Measurements from ENCODE around the gene PARP11.
"Not testable (repeated sequence)": the region's sequence is repeated elsewhere in the genome, so short reads cannot be mapped to it uniquely, and the experiment has no call there.

The PARP11 gene

DNA sequence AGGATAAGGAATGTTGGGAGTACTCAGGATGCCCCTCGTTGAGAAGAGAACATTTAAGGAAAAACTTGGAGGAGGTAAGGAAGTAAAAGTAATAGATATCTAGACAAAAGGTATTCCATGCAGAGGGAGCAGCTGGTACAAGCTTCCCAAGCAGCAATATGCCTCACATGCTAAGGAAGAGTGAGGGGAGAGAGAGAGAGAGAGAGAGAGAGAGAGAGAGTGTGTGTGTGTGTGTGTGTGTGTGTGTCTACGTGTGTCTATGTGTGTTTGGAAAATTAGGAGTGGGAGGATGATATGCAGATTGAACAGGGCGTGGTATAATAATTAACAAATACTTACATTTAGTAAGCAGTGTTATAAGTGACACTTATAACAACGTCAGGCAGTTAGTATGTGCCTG is 9.2 kb upstream of the PARP11 start:
- no peak for DNase-seq

DNA sequence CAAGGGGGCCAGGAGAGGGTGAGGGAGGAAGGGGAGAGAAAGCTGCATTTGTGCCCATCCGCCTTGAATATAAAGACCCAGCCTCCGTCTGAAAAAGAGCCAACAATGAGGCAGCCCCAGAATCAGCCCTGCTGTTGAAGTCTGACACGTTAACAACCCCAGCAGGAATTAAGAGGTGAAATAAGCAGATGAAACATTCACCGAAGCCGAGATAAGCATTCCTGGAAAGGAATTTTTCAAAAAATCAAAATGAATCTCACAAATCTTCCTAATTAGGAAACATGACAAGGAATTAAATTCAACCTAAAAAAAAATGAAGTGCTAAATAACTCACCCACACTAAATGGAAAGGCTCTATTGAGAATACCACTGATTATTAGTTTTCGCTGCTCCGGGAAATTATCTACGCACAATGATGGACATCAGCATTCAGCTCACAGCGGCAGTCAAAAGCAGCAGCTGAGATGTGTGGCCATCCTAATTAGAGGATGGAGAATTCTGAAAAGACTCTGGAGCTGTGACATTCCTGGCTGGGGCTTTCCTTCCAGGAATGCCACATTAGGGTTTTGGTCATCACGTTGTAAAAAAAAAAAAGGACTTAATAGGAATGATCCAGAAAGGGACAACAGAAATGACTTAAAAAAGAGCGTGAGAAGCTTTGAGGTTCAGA is 8.2 kb upstream of the PARP11 start:
- no peak for DNase-seq

DNA sequence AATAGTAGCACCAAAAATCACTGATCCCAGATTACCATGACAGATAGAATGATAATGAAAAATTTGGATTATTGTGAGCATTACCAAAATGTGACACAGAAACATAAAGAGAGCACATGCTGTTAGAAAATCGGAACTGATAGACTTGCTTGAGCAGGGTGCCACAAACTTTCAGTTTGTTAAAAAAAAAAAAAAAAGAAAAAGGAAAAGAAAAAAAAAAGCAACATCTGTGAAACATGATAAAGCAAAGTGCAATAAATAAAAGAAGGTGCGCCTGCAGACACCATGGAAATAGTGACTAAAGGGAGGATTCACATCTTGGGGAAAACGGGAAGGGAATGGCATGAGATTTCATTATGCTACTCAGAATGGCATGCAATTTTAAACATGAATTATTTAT is 6.6 kb upstream of the PARP11 start:
- no peak for DNase-seq

DNA sequence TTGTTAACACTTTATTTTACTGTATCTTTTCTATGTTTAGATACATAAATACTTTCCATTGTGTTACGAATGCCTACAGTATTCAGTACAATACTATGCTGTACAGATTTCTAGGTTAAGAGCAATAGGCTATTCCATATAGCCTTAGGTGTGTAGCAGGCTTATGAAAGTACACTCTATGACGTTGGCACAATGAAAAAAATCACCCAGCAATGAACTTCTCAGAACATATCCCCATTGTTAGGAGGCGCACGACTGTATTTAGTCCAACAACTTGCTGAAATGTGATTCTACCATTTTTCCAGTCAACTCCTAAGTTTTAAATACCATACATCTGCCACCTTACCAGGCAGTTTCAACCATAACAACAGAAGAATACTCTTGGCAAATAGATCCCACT is 1.8 kb downstream of the PARP11 start:
- DNase-seq = no peak

DNA sequence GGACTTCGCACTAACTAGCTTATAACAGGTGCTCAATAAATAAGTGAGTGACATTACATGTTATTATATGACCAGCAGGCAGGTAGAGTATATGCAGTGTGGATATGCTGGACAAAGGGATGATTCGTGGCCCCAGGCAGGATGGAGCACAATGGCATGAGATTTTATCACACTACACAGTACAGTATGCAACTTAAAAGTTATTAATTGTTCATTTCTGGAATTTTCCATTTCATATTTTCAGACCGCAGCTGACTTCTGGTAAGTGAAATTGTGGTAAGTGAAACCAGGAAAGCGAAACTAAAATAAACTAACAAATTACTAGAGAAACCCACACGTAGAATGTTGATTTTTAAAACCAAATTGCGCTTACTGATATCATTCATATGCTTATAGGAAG is 3.3 kb downstream of the PARP11 start:
- DNase-seq = peak; percentile 23

DNA sequence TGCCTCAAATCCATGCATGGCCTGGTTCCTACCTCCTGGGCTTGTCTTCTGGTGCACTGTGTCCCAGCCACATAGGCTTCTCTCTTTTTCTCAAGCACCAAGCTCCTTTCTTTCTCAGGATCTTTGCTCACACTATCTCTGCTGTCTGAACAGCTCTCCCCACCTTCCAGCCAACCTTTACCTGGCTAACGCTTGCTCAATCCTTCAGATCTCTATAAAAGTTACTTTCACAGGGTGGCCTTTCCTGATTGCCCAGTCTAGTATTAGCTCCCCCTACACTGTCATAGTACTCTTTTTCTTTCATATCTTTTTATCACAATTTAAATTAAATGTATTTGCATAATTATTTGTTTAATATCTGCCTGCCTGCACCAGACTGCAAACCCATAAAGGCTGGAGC is 3.8 kb downstream of the PARP11 start:
- DNase-seq = no peak

DNA sequence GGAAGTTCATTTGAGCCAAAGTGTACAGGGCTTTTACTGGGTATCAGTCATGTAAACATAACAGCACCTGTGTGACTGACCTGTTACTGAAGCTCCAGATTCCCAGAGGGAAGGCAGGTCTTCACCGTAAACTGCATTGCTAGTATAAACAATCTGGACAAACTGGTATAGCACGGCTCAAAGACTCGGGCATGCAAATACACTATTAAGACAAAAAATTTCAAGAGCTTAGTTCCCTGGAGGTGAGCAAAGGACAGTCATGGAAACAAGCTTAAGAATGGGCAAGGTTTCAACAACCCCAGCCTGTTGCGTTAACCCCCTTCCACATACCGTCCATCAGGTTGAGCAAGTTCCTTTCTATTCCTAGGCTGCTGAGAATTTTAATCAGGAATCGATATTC is 9.4 kb downstream of the PARP11 start:
- DNase-seq = no peak

DNA sequence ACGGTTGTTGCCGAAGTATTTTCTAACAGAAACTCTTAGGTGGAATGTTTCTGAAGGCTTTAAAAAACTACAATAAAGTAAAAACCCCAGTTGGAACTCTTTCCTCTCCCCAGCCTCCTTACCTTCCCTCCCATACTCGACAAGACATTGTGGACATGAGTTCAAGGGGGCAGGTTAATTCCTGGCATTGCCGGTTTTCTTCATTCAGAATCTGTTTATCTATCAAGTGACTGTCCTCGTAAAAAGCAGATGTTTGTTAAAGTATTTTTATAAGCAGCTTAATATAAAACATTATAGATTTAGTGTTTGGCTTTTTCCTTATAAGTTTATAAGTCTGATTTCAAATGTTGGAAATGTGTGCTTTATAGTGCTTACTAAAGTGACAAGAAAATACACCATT is 30.7 kb downstream of the PARP11 start:
- DNase-seq = no peak

DNA sequence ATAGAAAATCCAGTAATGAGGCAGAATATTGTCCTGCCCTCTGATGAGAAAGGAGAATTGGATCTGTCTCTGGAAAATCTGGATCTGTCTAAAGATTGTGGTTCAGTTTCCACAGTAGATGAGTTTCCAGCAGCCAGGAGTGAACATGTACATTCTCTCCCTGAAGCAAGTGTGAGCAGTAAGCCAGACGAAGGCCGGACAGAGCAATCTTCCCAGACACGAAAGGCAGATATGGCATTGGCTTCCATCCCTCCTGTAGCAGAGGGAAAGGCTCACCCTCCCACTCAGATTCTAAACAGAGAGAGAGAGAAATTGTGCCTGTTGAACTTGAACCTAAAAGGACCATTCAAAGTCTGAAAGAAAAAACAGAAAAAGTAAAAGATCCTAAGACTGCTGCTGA is 31.4 kb downstream of the PARP11 start:
- no peak for DNase-seq

DNA sequence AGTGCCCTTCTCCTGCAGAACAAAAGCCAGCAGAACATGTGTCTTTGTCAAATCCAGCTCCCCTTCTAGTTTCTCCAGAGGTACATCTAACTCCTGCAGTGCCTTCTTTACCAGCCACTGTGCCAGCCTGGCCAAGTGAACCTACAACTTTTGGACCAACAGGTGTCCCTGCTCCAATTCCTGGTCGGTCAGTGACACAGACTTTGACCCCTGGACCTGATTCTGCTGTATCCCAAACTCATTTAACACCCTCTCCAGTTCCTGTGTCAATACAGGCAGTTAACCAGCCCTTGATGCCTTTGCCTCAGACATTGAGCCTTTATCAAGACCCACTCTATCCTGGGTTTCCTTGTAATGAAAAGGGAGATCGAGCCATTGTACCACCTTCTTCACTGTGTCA is 32.4 kb downstream of the PARP11 start:
- not testable (repeated sequence) for DNase-seq

DNA sequence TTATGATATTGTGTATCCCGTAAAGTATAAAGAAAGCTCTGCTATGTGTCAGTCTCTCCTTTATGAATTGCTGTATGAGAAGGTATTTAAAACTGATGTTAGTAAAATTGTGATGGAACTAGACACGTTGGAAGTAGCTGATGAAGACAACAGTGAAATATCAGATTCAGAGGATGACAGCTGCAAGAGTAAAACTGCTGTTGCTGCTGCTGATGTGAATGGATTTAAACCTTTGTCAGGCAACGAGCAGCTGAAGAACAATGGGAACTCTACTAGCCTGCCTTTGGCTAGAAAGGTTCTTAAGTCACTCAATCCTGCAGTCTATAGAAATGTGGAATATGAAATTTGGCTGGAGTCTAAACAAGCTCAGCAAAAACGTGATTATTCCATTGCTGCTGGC is 33.5 kb downstream of the PARP11 start:
- DNase-seq = not testable (repeated sequence)

DNA sequence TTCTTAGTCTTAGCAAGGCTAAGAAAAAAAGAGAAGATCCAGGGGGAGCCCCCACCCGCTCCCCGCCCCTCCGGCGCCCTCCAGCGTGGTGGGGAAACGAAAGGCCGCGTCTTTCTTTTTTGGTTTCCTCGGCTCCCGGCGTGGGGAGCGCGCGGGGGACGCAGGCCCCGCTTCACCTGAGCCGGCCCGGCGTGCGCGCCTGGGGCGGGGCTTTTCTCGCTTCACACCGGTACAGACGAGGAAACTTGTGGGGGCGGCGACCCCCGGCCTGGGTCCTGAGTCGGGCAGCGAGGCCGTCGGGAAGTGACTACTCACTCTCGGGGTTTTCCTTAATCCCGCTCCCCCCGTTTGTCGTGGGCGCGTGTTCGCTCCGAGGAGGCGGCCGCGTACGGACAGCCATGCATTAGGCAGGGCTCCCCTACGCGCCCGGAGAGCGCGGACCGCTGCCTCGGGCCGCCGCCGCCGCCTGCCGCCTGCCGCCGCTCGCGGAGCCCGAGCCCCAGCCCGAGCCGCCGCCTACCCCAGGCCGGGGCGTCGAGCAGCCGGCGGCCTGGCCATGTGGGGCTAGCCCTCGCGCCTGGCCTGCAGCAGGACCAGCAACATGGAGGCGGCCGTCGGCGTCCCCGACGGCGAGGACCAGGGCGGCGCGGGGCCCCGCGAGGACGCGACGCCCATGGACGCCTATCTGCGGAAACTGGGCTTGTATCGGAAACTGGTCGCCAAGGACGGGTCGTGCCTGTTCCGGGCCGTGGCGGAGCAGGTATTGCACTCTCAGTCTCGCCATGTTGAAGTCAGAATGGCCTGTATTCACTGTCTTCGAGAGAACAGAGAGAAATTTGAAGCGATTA is 34.3 kb downstream of the PARP11 start:
- peak; percentile 29 for DNase-seq

DNA sequence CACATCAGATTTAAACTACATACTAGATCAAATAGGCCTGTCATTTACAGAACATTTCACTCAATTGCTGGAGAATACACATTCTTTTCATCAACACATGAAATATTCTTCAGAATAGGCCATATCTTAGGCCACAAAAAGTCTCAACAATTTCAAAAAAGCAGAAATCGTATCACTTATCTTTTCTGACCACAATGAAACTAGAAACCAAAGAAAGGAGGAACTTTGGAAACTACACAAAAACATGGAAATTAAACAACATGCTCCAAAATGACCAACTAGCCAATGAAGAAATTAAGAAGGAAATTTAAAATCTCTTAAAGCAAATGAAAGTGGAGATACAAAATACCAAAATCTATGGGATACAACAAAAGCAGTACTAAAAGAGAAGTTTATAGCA is 35.1 kb downstream of the PARP11 start:
- DNase-seq = no peak

DNA sequence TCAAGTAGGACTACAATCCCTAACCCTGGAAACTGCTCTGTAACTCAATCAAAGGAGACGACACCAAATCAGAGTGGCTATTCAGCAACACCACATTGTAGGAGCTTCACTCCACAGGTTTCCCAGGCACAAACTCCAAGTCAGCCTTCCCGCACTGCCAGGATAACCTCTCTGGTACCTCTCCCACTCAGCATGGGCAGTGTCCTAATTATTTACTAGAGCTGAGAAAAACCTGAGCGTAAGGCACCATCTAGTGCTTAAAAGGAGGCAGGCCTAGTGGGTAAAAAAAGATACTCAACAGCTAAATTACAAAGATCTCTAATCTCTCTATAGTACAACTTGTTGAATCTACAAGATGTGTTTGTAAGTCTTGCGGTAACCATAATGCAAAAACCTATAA is 36.1 kb downstream of the PARP11 start:
- DNase-seq = no peak

DNA sequence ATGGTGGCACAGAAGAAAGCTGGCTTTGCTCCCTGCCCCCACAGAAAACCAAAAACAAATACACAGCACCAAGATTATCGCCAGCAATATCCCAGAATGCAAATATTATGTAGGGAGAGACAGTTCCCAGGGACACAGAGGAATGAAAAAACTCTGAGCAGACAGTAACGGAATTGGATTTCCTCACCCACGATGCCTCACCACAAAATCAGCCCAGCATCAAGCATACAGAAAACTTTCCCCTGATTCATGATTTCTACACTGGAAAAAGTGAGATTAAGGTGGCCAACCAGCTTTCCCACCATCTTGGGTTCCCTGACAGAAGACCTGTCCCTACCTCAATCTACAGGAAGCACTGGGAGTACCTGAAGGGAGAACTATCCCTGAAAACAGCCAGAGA is 36.6 kb downstream of the PARP11 start:
- no peak for DNase-seq

DNA sequence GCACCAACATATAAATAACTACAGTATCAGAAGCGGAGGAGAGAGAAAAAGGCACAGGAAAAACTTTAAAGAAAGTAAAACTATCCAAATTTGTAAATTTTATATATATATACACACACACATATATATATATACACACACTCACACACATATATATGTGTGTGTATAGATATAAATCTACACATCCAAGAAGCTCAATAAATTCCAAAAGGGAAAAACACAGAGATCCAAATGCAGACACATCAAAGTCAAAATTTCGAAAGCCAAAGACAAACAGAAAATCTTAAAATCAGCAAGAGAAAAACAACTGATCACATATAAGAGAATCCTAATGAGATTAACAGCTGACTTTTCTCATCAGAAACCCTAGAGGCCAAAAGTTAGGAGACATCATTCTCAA is 37.3 kb downstream of the PARP11 start:
- DNase-seq = no peak

DNA sequence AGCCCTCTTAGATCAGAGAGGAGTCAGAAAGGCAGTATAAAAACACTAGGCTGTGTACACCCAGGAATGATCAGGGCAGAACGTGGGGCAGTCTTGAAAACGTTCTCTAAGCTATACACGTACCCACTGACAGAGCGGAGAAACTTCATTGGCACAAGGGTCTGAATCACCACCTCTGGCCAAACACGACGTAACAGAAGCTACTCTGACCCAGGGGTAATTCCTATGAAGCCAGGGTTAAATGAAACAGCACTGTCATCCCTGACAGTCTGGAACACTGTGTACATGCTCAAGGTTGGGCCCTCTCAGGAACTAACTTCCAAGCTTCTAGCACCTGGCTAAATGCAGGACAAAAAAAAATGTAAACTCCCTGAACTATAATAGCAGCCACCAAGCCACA is 38.4 kb downstream of the PARP11 start:
- no peak for DNase-seq

DNA sequence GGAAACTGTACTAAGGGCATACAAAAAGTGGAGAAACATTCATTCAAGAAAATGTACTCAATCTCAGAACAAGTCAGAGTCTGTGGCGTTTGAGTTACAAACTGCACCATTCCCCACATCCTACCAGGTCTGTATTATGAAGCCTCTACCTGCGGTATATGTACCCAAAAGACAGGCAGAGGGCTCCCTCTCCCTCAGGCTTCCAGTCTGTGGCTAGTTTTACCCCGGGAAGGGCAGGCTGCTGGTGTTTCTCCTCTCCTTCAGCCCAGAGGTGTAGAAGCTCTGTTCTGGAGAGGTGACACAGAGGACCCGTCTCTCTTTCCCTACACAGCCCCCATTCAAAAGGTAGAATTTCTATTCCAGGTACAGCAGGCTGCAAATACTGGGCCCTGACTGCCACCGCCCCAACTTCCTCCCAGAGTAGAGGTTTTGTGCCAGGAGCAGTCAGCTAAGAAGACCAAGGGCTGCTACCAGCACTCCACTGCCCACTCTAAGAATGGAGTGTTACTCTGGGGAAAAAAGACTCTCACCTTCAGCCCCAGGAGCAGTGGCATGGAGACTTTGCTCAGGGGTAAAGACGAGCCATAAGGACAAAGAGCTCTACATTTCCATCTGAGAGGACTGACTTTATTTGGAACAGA is 39.4 kb downstream of the PARP11 start:
- no peak for DNase-seq

DNA sequence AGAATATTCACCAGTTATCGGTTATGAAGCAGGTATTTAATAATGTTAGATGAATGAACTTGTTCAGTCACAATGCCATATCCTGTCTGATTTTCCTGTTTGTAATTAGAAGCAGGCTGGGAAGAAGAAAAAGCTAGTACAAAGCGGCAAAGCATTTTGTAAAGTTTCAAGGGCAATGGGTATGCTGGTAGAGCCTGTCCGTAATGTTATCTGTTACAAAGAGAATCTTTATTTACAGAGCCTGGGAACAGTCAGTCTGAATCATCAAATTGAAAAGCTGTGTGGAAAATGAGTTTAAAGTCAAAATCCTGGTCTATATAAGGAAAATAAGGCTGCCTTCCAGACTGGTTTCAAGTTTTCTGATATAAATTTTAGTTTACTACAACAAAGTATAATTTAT is 40.5 kb downstream of the PARP11 start:
- no peak for DNase-seq

DNA sequence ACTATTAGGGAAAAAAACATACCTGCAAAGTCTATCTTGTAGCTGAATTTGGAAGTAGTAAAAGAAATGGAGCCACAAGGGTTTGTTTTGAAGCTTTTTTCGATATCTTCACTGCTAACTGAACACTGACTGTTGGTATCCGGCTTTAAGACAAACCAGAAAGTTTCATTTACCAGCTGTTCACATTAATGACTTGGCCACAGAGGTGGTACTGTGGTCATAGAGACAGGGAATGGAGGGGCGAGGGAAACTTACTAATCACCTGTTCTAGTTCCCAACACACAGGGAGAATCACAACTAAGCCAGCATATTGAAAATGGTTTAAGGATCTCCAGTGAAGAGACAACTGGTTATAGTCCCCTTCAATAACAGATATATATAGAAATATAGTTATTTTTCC is 44.3 kb downstream of the PARP11 start:
- DNase-seq = no peak

DNA sequence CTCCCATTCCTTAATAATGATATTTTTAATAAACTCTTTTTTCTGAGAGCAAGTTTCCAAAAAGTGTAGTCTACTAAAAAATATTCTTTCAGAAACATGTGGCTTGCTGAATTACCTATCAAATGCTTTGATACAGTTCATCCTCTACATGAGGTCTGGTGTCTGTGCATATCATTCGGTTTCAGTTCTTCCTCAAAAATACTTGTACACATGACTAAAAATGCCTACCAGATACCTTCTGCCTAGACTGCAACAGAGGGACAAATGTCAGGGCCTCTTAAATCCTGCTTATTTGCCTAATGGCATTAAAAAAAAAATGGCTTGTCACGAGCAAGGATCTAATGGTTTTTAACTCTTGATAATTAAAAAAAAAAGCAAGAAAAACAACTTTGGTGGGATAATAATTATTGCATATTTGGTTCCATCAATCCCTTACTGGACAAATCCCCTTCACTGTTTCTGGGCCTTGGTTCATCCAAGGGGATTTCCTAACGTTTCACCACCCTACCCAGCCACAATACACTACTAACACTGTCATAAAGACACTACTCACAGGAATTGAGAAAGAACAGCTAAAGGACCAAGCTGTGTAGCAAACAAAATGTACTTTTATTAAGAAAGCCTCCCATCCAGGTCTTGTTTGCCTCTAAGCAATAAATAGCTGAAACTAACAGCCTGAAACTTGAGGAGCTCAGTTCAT is 45.7 kb downstream of the PARP11 start:
- no peak for DNase-seq

DNA sequence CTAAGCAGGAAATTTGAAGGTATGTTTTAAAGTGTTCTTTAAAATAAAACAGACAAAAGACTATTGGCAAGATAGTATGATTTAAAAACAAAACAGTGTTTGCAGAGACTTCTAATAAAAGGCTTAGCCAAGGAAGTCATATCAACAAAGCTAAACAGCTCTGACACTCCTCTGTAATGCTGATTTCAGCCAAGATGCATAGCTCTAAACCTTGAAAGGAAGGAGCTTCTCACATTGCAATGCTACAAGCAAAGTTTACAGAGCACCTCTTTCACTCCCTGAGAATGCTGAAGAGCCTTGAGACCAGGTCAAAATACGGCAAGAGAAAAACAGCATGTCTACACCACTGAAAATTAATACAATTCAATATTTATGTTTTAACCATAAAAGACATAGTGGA is 51.8 kb downstream of the PARP11 start:
- no peak for DNase-seq

DNA sequence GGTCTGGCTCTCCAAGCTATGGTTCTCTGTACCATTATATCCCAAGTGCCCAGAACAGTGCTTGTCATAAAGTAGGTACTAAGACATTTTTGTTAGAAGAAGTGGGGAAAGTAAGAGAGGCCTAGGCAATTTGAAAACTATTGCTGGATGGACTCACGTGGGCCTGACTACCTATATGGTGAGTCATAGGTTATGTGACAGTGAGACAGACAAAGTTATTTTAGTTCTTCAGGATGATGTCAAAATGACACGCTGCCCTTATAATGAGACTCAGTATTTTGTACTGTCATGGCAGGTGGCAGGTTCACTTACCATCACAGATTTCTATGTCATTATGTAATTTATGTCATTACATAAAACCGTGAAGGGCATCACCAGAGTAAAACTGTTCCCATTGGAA is 53.1 kb downstream of the PARP11 start:
- DNase-seq = no peak

DNA sequence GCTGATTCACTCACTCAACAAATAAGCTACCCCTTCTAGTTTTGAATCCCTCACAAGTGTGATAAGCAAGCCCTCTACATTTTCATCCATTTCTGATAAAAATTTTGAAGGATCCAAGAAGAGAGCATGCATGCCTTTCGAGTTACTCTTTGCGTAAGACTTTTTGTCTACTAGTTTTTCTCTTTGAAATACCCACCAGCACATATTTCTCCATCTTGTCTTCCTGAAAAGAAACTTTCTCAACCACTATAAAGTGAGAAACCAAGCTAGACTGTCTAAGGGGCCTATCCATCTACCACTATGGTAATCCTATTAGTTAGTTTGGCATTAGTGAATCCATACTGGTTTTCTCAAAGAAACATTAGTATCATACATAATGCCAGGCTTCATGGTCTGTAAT is 56.9 kb downstream of the PARP11 start:
- DNase-seq = no peak
